Measurements from ENCODE around the gene MAP3K8.
A peak's percentile ranks its signal among the peaks of the same experiment; 100 is the strongest.
"Not testable (repeated sequence)": the region's sequence is repeated elsewhere in the genome, so short reads cannot be mapped to it uniquely, and the experiment has no call there.

The MAP3K8 gene

DNA sequence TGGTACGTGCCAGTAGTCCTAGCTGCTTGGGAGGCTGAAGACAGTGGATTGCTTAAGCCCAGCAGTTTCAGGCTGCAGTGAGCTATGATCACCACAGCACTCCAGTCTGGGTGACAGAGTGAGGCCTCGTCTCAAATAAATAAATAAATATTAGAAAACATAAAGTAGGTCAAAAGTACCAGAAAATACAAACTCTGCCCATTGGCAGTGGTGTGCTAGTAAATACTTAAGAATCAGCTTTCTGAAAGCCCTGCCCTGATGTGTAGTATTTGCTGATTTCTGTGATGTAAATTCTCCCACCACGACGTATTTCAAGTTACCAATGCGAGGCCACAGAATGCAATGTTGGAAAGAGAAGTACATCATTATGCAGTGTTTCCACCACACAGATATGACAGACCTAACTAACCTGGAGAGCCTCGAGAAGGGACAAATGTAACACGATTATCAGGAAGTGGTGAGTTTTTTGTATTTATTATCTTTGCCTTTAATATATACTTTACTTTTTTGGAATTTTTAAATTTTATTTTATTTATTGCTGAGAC lies 11.8 kb upstream of the MAP3K8 start:
- no peak for FAIRE-seq
- DNase-seq (ENCODE audit: insufficient read length, low spot score): no peak

DNA sequence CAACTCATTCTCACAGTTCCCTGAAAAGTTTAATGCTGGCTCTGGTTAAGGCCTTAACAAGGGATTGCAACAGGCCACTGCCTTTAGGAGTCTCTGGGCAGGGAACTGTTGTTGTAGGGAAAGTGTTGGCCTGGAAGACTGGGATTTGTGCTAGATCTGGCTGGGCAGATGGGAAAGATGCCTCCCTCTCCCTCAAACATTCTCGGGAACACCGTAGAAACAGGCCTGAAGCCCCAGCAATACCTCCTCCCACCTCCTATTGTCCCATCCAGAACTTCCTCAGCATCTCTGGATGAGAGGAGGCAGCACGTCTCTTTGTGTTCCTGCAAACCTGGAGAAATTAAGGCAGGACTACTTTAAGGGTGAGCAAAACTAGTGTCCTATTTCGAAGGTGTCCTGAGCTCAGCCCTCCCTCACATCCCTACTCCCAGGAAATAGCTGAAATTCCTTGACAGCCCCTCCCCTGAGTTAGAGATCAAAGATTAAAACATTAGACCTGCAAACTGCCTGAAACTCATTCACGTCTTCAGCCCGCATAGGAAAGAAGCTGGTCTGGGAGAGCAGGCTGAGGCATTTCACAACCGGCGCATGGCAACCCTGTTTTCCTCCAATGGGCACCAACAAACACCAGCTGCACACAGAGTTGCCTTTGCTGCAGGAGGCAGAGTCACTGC lies 10.9 kb upstream of the MAP3K8 start:
- DNase-seq (ENCODE audit: insufficient read length, low spot score): peak; percentile 74
- peak; percentile 84 for FAIRE-seq

DNA sequence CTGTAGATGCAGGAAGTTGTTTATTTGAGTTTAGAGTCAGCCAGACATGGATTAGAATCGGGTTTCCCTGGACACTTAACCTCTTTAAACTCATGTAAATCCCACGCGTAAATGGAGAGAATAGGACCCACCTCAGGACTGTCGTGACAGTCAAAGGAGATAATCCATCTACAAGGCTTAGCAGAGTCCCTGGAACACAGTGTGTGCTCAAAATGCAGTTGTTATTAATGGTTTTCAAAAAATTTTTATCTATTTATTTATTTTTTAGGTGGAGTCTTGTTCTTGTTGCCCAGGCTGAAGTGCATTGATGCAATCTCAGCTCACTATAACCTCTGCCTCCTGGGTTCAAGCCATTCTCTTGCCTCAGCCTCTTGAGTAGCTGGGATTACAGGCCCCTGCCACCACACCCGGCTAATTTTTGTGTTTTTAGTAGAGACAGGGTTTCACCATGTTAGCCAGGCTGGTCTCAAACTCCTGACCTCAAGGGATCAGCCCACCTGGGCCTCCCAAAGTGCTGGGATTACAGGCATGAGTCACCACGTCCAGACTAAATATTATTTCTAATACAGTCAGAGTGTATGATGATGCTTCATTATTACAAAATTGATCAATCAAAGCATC lies 10.2 kb upstream of the MAP3K8 start:
- FAIRE-seq; DNase-seq (ENCODE audit: insufficient read length, low spot score): not testable (repeated sequence)

DNA sequence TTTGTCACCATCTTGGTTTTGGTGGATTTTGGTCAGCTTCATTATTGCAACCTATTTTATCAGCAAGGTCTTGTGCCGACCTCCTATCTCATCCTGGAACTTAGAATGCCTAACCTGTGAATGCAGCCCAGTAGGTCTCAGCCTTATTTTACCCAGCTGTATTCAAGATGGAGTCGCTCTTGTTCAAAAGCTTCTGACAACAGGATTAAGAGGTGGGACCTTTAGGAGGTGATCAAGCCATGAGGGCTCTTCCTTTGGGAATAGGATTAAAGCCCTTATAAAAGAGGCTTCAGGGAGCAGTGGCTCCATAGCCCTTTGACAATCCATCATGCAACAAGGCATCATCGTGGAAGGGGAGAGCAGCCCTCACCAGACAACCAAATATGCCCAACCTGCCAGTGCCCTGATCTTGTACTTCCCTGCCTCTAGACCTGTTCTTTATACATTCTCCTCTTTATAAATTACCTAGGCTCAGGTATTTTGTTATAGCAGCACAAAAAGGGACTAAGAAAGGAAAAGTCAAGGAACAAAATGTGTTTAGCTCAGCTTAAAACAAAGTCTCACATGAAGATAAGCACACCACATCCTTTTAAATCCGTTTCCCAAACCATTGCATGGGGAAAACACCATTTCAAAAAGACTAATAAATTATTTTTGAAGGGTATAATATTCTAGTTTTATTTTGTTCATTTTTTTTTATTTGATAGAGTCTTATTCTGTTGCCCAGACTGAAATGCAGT lies 8.5 kb upstream of the MAP3K8 start:
- FAIRE-seq (no peak), DNase-seq (ENCODE audit: insufficient read length, low spot score) (no peak)

DNA sequence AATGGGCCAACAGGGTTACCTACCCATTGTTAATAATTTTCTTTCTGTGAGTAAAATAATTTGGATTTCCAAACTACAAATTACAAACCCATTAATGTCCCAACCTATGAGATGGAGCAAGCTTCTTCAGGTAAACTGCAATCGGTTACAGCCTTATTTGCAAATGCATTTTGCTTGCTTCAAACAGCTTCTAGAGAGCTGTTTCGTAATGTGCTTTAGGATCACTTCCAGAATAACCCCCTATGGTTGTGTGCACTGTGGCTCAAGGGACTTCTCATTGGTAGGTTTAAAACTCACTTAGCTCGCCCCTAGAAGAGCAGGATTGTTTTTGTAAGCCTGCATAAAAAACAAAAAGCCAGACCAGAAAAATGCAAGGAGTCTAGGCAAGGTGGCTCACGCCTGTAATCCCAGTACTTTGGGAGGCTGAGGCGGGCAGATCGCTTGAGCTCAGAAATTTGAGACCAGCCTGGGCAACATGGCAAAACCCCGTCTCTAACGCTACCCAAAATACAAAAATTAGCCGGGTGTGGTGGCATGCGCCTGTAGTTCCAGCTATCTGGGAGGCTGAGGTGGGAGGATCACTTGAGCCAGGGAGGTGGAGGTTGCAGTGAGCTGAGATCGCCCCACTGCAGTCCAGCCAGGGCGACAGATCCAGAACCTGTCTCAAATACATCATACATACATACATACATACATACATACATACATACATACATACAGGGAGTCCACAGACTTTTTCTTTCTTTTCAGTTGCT lies 3.3 kb upstream of the MAP3K8 start:
- DNase-seq (ENCODE audit: insufficient read length, low spot score) (no peak), FAIRE-seq (no peak)

DNA sequence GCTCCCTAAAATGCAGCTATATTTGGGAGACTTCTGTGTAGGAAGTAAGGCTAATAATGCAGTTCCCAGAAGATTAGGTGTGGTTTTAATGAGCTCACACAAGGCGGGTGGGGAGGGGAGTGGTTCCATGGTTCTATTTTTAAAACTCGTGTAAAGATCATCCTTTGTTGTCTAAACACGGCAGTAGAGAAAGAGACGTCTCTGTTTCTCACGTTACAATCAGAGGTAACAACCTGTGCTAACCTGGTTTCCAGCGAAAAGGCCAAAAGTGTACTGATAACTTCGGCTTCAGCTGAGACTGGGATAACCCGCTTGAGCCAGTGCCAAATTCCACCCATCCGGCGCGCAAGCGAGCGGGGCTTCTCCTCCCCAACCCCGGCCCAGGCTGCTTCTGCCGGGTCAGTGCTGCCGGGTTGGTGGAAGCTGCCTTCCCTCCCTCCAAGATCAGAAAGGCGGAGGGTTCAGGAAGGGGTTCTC lies 2.5 kb upstream of the MAP3K8 start:
- DNase-seq (ENCODE audit: insufficient read length, low spot score): no peak
- no peak for FAIRE-seq

DNA sequence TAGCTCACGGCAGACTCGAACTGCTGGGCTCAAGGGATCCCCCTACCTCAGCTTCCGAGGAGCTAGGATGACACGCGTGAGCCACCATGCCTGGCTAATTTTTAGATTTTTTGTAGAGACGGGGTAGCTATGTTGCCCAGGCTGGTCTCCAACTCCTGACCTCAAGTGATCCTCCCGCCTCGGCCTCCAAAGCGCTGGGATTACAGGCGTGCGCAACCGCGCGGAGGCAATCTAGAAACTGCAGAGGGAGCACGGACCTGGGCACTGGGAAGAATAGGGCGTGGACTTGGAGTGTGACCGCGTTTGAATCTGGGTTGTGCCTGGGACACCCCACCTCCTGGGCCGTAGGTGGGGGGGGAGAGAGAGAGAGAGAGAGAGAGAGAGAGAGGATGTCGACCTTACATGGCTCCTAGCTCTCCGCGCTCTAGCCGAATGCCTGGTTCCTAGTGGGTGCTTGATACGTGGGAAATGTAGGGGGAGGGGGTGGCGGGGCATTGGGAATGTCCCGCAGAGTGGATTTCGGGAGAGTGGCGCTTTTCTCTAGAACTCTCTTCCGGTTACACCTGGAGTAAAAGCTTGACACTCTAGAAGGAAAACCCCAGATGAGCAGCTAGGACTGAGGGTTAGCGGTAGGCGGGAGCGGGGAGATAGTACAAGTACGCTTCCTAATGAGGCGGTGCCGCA lies 1.2 kb upstream of the MAP3K8 start:
- DNase-seq (ENCODE audit: insufficient read length, low spot score) (no peak), FAIRE-seq (no peak)

DNA sequence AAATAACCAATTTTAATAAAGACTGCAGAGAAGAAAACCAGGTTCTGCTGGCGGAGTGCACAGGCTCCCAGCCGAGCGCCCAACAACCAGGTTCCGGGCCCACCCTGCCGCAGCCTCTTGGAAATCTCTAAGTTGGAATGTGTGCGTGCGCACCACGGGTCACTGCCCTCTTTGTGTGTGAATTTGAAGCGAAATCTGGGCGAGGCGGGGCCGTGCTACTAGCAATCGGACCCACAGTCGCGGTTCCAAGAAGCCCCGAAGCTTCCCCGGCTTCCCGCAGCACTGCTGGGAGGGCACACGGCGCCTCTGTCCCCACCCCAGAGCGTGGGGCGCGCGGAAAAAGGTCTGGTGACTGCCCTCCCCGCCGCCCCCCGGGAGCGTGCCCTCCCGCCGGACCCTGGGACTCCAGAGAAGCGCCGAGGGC lies 666 bp upstream of the MAP3K8 start:
- FAIRE-seq: peak; percentile 40
- DNase-seq (ENCODE audit: insufficient read length, low spot score): peak; percentile 65

DNA sequence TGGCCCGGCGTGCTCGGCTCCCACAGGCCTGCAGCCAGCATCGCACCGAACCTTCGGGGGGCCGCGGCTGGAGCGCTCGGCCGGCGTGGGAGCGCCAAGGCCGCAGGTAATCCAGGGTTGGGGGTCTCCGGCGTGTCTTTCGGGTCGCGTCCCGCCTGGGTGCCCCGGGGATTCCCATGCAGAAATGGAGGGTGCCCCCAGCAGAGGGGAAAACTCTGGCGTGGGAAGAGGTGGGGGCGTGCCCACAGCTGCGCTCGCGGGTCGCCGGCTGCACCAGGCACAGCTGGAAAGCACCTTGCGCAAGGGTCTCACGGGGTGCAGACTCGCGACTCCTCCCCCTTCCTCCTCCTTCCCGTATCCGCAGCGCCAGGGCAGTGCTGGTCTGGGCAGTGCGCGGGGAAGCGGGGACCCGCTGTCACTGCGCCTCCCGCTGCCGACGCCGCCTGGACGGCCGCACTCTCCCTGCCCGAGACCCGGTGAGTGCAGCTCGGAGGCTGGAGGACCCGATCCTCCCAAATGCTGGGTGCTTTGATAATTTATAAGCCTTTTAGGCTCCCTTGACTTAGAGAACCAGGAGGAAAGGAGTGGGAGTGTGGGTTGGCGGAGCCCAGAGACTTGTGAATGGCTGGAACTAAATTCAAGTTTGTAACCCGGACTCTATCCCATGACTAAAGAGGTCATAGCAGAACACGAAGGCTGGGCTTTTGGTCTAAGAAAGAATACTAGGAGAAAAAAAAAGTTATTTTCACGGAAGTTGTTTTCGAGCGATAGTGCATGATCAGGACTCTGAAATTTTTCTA lies 489 bp downstream of the MAP3K8 start:
- DNase-seq (ENCODE audit: insufficient read length, low spot score) (peak; percentile 81), FAIRE-seq (peak; percentile 68)

DNA sequence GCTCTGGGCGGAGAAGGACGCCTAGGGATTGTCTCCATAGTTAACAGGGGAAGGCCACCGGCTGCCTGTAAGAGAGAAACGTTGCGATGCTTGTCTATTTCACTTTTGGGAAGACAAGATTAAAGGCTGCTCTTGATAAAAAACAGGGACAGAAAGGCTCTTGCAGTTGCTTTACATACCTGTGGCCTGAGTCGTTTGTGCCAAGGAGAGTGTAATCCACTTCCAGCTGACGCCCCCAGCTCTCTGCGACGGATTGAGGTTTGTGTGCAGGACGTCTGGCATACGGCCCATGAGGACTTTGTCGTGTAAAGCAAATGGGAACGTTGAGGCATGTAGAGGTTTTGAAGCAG lies 1.1 kb downstream of the MAP3K8 start:
- FAIRE-seq (no peak), DNase-seq (ENCODE audit: insufficient read length, low spot score) (no peak)

DNA sequence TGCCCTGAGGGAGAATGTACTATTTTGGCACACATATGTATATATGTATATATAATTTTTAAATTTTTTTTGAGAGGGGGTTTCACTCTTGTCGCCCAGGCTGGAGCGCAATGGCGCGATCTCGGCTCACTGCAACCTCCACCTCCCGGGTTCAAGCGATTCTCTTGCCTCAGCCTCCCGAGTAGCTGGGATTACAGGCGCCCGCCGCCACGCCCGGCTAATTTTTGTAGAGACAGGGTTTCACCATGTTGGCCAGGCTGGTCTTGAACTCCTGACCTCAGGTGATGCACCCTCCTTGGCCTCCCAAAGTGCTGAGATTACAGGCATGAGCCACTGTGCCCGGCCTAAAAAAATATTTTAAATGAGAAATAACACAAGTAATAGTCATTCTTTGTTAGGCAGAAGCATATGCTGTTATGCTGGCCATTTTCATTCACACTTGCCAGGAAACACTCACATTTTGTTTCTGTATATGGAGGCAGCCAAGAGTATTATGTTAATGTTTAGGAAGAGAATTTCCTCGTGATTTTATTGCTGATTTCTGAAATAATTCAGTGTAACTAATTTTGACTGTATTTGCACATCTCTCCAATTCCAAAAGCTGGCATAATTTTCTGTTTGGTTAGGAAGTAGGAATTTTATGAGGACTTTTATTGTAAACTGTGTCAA lies 1.6 kb downstream of the MAP3K8 start:
- not testable (repeated sequence) for DNase-seq (ENCODE audit: insufficient read length, low spot score); FAIRE-seq

DNA sequence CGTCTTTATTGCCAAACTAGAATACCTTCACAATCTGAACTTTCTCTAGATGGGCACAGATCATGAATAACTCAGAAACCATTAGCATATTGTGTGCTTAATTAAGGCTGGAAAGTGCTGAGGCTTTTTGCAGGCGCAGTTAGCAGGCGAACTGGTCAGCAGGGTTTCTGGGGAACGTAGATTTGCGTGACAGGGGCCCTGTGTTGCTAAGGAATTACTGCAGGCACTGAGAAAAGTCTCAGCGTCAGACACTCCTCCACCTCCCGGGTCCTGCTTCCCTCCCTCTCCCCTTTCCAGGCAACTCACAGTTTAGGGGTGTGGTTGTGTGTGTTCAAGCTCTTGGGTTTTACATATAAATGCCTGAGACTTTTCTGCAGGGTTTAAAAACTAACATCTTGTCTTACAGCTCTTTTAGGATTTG lies 2.2 kb downstream of the MAP3K8 start:
- DNase-seq (ENCODE audit: insufficient read length, low spot score) (no peak), FAIRE-seq (no peak)

DNA sequence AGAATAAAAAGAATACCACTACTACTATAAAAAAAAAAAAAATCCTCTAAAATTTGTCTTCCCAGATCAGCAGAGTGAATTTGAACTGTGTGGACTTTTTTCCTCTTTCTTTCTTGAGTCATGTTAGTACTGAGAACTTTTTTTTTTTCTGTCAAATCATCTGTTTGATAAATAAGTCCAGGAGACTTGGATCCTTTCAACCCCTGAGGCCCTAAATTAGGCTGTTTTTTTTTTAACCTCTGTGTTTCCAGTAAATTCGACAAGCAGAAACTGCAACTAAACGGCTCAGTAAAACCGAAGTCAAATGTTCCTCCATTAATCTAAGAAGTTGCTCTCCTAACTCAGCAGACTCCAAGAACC lies 2.7 kb downstream of the MAP3K8 start:
- no peak for DNase-seq (ENCODE audit: insufficient read length, low spot score)

DNA sequence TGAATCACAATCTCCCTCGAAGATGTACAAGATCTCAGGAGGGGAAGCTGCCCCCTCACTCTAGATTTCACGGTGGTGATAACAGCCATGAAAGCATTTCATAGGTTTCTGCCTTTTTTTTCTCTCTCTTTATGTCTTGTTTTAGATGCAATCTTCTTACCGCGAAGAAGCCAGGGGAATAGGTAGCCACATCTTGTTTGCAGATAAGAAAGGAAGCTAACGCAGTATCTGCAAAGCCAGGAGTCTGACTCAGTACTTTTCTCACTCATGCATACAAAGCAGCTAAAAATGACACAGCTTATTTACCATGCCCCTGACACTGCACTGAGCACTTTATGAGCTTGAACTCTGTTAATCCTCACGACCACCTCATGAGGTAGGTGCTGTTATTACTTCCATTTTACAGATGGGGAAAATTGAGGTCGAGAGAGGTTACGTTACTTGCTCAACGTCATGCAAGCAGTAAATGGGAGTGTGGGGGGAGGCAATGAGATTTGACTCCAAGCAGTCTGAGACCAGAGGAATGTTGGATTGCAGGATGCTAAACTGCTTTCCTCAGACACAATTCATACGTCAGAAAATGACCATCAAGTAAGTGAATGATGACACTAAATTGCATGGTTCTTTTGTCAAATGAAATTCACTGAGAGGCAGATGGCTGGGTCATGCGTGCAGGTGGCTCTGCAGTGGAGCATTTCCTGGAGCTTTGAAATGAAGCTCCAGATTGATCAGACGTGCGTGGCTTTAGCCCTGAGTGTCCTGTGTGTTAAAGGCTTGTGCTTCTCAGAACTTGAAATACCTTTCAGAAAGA lies 3.3 kb downstream of the MAP3K8 start:
- DNase-seq (ENCODE audit: insufficient read length, low spot score) (no peak), FAIRE-seq (peak; percentile 20)

More for the DNA sequence above, 2.7 kb downstream of the MAP3K8 start:
- FAIRE-seq: no peak

DNA sequence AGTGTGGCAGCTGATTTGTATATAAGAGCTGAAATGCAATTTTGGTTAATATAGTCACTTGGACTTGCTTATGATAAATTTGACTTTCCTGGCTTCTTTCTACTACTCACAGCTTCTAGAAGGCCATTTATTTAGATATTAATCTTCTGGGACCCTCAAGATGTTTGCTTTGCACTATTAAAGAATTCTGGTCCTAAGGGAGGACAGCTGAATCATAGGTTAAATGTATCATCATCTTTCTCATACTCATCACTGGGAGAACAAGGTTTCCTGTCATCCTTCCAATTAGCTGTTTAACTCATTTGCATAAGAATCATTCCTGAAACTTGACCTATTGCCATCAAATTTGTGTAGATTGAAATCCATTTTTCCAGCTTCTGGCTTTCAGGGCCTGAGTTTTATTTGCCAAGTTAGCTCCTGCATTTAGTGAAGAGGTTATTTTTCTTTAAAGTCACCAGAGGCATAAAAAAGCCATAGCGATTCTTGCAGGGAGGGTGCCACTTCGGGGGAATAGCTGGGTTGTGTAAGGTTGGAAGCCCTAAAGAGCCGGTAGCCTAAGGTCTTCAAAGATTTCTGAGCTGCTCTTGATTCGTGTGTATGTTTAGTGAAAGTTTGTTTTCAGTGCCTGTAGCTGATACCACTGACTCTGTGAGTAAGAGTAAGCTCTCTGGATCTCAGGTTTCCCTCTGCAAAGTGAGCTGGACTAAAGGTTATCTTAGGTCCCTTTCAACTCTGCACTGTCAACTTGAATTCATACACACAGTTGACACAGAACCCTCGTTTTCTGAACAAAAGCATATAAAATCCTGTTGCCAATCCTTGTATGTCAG lies 4.3 kb downstream of the MAP3K8 start:
- no peak for FAIRE-seq

DNA sequence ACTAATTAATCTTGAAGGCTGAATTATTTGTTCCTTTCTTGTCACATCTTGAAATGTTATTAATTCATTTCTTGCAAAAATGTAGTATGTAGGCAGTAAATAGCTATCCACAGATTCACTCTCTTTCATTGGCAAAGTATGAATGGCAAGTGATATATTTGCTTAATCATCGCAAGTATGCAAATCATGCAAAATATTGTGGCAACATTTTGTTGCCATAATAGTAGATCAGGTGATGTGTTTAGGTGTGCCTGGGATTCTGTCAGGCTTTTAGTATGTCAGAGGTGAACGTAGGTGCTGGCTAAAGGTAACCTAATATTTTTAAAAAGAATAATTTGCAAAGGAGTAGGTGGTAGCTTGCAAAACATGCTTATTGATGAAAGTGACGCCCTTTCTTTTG lies 5.9 kb downstream of the MAP3K8 start:
- no peak for DNase-seq (ENCODE audit: insufficient read length, low spot score)
- no peak for FAIRE-seq

More for the DNA sequence above, 4.3 kb downstream of the MAP3K8 start:
- no peak for DNase-seq (ENCODE audit: insufficient read length, low spot score)

DNA sequence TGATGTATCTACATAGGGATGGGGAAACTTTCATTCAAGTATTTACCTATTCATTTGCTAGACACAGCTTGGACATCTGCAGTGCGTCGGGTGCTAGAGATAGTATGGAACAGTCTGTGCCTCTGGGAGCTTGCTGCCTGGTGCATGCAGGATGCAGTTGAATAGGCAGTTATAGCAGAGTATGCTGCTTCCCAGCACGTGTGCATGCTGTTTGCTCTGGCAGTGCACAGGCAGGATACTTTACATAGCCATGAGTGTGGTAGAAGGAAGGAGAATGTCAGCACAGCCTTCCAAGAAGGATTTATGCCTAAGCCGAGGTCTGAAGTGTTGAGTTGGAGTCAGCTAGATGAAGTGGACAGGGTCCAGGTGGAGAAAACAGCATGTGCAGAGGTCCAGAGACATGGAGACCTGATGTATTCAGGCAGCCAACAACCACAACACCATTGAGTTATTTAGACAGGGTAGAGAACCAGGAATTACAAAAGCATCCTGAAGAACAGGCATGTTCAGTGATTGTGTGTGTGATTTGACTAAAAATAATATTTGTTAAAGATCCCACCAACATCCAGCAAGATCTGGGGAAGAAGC lies 8.1 kb downstream of the MAP3K8 start:
- no peak for FAIRE-seq
- DNase-seq (ENCODE audit: insufficient read length, low spot score): no peak
